HepG2 (cell line): Measurements from ENCODE around the gene JAM2. TPM values are rescaled to one million over a fixed set of nuclear protein-coding genes. Genes with fewer than 3 reads are reported as not detected.

ENCODE experiments used
- ARID3A ChIP-seq: IDR thresholded peaks from 2 replicates; pipeline ENCODE4 v1.6.1; 2012; ENCODE audit warnings: low read depth, low read length, improper control_type of control experiment
- ATF1 ChIP-seq: IDR thresholded peaks from 2 replicates; pipeline ENCODE4 v1.6.1; 2016; ENCODE audit warnings: mild to moderate bottlenecking, control low read depth
- BATF2 ChIP-seq: sonication (generic); formaldehyde crosslinking; IDR thresholded peaks from 2 replicates; pipeline ENCODE4 v1.8.0; 2022; ENCODE audit warnings: mild to moderate bottlenecking, missing genetic modification reagents, moderate library complexity
- CREBL2 ChIP-seq: sonication (generic); formaldehyde crosslinking; IDR thresholded peaks from 2 replicates; pipeline ENCODE4 v1.8.1; 2023; ENCODE audit warnings: missing genetic modification reagents, mild to moderate bottlenecking, borderline replicate concordance
- DBP ChIP-seq: sonication (generic); formaldehyde crosslinking; IDR thresholded peaks from 2 replicates; pipeline ENCODE4 v1.4.0; 2020; ENCODE audit warnings: missing genetic modification reagents; ENCODE audit errors: not compliant biosample characterization
- FLYWCH1 ChIP-seq: sonication (generic); formaldehyde crosslinking; IDR thresholded peaks from 2 replicates; pipeline ENCODE4 v1.8.1; 2023; ENCODE audit warnings: mild to moderate bottlenecking, missing genetic modification reagents
- NFRKB ChIP-seq: fragments of 450-650 bp; IDR thresholded peaks from 2 replicates; pipeline ENCODE4 v1.6.1; 2017
- PRMT3 ChIP-seq: sonication (generic); formaldehyde crosslinking; IDR thresholded peaks from 2 replicates; pipeline ENCODE4 v1.8.1; 2022; ENCODE audit warnings: low read depth, mild to moderate bottlenecking, moderate library complexity, missing genetic modification reagents, borderline replicate concordance
- REL ChIP-seq: sonication (generic); formaldehyde crosslinking; conservative IDR thresholded peaks from 2 replicates; pipeline ENCODE4 v1.8.0; 2022; ENCODE audit warnings: mild to moderate bottlenecking, missing genetic modification reagents, moderate library complexity
- SP1 ChIP-seq, 2 experiments: fragments of 450-650 bp in 1 of 2; sonication (generic) in 1 of 2; formaldehyde crosslinking in 1 of 2; IDR thresholded peaks; 2 replicates each; pipeline versions ENCODE4 v1.4.0 to v1.6.1; 2016 to 2020; ENCODE audit warnings: missing genetic modification reagents in 1 of 2
- SP5 ChIP-seq: IDR thresholded peaks from 2 replicates; pipeline ENCODE4 v1.6.1; 2016; ENCODE audit warnings: low read depth, borderline replicate concordance
- TAF15 ChIP-seq: fragments of 200-400 bp; formaldehyde crosslinking; IDR thresholded peaks from one replicate; pipeline ENCODE4 v1.6.1; 2018; ENCODE audit warnings: mild to moderate bottlenecking, low read depth, low read length; ENCODE audit not compliant: poor library complexity, severe bottlenecking
- TFDP1 ChIP-seq: IDR thresholded peaks from 2 replicates; pipeline ENCODE4 v1.6.1; 2016; ENCODE audit warnings: missing compliant biosample characterization, missing genetic modification reagents, borderline replicate concordance
- XBP1 ChIP-seq: sonication (generic); formaldehyde crosslinking; IDR thresholded peaks from 2 replicates; pipeline ENCODE4 v1.5.0; 2020; ENCODE audit warnings: missing genetic modification reagents
- ZBED4 ChIP-seq: sonication (generic); formaldehyde crosslinking; IDR thresholded peaks from 2 replicates; pipeline ENCODE4 v1.4.0; 2020; ENCODE audit warnings: missing genetic modification reagents, borderline replicate concordance
- ZBTB20 ChIP-seq: sonication (generic); formaldehyde crosslinking; IDR thresholded peaks from 2 replicates; pipeline ENCODE4 v1.8.1; 2023; ENCODE audit warnings: missing genetic modification reagents, low read depth, mild to moderate bottlenecking, borderline replicate concordance
- ZFP36 ChIP-seq: fragments of 150-350 bp; IDR thresholded peaks from 2 replicates; pipeline ENCODE4 v1.6.1; 2018; ENCODE audit warnings: borderline replicate concordance, low read length, low read depth; ENCODE audit not compliant: partially characterized antibody
- ZNF644 ChIP-seq: IDR thresholded peaks from 2 replicates; pipeline ENCODE4 v1.6.1; 2016; ENCODE audit warnings: low read depth
- ZNF782 ChIP-seq: sonication (generic); formaldehyde crosslinking; IDR thresholded peaks from 2 replicates; pipeline ENCODE4 v1.4.0; 2020; ENCODE audit warnings: missing genetic modification reagents, mild to moderate bottlenecking, borderline replicate concordance
- polyA plus RNA-seq, 8 experiments: library from polyadenylated mRNA; depleted of rRNA in 3 of 8; stranded (reverse) in 7 of 8; unstranded in 1 of 8; fragments of >200 nt; fragmentation: Illumina TruSeq in 4 of 8; extraction: Trizol in 4 of 8; gene quantifications; 2 replicates each; pipeline versions ENCODE4 v1.2.1 to v1.2.3, GENCODE V29; 2011 to 2016; ENCODE audit warnings: low read depth in 4 of 8, missing spikeins in 1 of 8, mixed read lengths in 1 of 8; ENCODE audit not compliant: insufficient read depth in 1 of 8
- total RNA-seq, 5 experiments: library from RNA; depleted of rRNA; stranded (reverse); fragments of >200 nt; fragmentation: Illumina TruSeq; extraction: Trizol; gene quantifications; 2 replicates each; pipeline ENCODE4 v1.2.3, GENCODE V29; 2016; ENCODE audit warnings: low read depth in 1 of 5

Gene JAM2
- total and polyA plus RNA-seq, 2 of the 13 experiments (the other 11 are each of a cell fraction or from before 2014, with no cell fraction given) = 0.07 TPM; not detected in 1

- TF ChIP-seq SP1 (IDR thresholded peaks at IDR 0.05) (no peak), SP1 (CRISPR knock-in tag; IDR thresholded peaks at IDR 0.05) (peak; percentile 89), NFRKB (no peak), FLYWCH1 (CRISPR knock-in tag) (no peak), CREBL2 (peak; percentile 70; the same call in 1 of the 2 replicates), ZNF644 (CRISPR knock-in tag) (no peak), XBP1 (CRISPR knock-in tag) (0 out of 2 replicates have a peak, but pooled peaks have one; percentile 18), ZFP36 (no peak), ZBTB20 (CRISPR knock-in tag) (peak; percentile 64; the same call in 1 of the 2 replicates), ATF1 (CRISPR knock-in tag) (no peak), TAF15 (no peak), DBP (no peak), PRMT3 (CRISPR knock-in tag) (peak; percentile 86; the same call in 1 of the 2 replicates), ARID3A (0 out of 2 replicates have a peak, but pooled peaks have one; percentile 34), ZBED4 (CRISPR knock-in tag) (peak; percentile 72; the same call in 1 of the 2 replicates), BATF2 (peak; percentile 66; the same call in 1 of the 2 replicates), REL (CRISPR knock-in tag) (no peak), ZNF782 (CRISPR knock-in tag) (no peak), SP5 (CRISPR knock-in tag) (0 out of 2 replicates have a peak, but pooled peaks have one; percentile 31), TFDP1 (peak; percentile 95)
Measured at GRCh38 chr21:25607151-25608043, 31.7 kb upstream of the JAM2 start, which contains the start of gene MRPL39 (continued).
